ENCODE results near the gene SLC25A4. TPM values are rescaled to one million over a fixed set of nuclear protein-coding genes. Genes with fewer than 3 reads are reported as not detected.

The SLC25A4 gene
- total and polyA plus RNA-seq, 2 of the 13 experiments (the other 11 are each of a cell fraction or from before 2014, with no cell fraction given): 30.3 to 42.1 TPM

DNA sequence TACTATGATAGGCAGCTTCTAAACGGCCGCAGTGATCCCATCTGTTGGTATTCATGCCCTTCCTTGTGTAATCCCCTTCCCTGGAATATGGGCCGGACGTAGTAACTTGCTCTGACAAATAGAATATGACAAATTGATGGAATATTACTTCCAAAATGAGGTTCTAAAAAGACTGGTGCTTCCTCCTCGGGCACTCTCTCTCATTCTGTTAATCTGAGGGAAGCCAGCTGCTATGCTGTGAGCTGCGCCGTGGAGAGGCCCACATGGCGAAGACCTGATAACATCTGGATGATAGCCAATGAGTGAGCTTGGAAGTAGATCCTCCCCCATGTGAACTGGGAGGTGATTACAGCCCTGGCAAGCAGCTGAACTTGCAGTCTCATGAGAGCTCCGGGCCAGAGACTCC is 27.2 kb upstream of the SLC25A4 start (continued):
- TF ChIP-seq GABPB1 (CRISPR knock-in tag; IDR thresholded peaks at IDR 0.05): peak; percentile 29; the same call in 1 of the 2 replicates

GRCh38 chr4:185117300-185117934 is 25.6 kb upstream of the SLC25A4 start:
- Histone ChIP-seq H3K4me3 (replicated peaks in 1 of 3; ENCODE audit: insufficient read depth in 1 of 3, low read depth in 2 of 3, low read length in 3 of 3) (no peak overlapping the region), H3K36me3 (replicated peaks in 1 of 2; ENCODE audit: control insufficient read depth in 1 of 2, insufficient read depth in 2 of 2, low read length in 2 of 2) (no peaks in the 10 kb centered on the region), H3K27me3 (ENCODE audit: control insufficient read depth in 1 of 2, insufficient read depth in 2 of 2, low read length in 2 of 2) (peaks cover 0 to 11% of the 10 kb centered on the region in 2 experiments; a peak in 2 of 5 replicates), H3K4me1 (ENCODE audit: insufficient read depth, low read length) (peaks cover 8% of the 10 kb centered on the region; the same call in 1 of the 2 replicates), H2AFZ (ENCODE audit: low read length) (no peak overlapping the region), H3K27ac (ENCODE audit: extremely low read length, insufficient read depth, low read length) (no peak overlapping the region), H3K79me2 (ENCODE audit: insufficient read depth, low read length) (no peaks in the 10 kb centered on the region), H3K9me3 (ENCODE audit: low read length) (no peaks in the 10 kb centered on the region), H3K4me2 (ENCODE audit: low read depth, low read length) (no peak overlapping the region), H3K9ac (ENCODE audit: insufficient read depth, low read depth, low read length) (no peak overlapping the region), H4K20me1 (ENCODE audit: insufficient read depth, low read length) (no peaks in the 10 kb centered on the region)
- WGBS (ENCODE audit: low lambda C conversion rate): 74% methylated on average over 7 of the region's 7 CpGs
- TF ChIP-seq, protein P1, sequence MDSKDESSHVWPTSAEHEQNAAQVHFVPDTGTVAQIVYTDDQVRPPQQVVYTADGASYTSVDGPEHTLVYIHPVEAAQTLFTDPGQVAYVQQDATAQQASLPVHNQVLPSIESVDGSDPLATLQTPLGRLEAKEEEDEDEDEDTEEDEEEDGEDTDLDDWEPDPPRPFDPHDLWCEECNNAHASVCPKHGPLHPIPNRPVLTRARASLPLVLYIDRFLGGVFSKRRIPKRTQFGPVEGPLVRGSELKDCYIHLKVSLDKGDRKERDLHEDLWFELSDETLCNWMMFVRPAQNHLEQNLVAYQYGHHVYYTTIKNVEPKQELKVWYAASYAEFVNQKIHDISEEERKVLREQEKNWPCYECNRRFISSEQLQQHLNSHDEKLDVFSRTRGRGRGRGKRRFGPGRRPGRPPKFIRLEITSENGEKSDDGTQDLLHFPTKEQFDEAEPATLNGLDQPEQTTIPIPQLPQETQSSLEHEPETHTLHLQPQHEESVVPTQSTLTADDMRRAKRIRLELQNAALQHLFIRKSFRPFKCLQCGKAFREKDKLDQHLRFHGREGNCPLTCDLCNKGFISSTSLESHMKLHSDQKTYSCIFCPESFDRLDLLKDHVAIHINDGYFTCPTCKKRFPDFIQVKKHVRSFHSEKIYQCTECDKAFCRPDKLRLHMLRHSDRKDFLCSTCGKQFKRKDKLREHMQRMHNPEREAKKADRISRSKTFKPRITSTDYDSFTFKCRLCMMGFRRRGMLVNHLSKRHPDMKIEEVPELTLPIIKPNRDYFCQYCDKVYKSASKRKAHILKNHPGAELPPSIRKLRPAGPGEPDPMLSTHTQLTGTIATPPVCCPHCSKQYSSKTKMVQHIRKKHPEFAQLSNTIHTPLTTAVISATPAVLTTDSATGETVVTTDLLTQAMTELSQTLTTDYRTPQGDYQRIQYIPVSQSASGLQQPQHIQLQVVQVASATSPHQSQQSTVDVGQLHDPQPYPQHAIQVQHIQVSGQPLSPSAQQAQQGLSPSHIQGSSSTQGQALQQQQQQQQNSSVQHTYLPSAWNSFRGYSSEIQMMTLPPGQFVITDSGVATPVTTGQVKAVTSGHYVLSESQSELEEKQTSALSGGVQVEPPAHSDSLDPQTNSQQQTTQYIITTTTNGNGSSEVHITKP (CRISPR knock-in tag; IDR thresholded peaks at IDR 0.05; ENCODE audit: low read depth): no peak
- TF ChIP-seq PAF1 (CRISPR knock-in tag; IDR thresholded peaks at IDR 0.05): no peak
- no peak for TF ChIP-seq KAT2B (IDR thresholded peaks at IDR 0.05; ENCODE audit: borderline replicate concordance, low read depth, low read length)
- no peak for TF ChIP-seq ZNF512 (CRISPR knock-in tag; IDR thresholded peaks at IDR 0.05)
- no peak for TF ChIP-seq PTBP1 (IDR thresholded peaks at IDR 0.05; ENCODE audit: low read depth, low read length, poor library complexity, severe bottlenecking)
- TF ChIP-seq FOXA3 (CRISPR knock-in tag; IDR thresholded peaks at IDR 0.05): no peak
- TF ChIP-seq TBL1XR1 (IDR thresholded peaks at IDR 0.05; ENCODE audit: borderline replicate concordance, low read length, partially characterized antibody): no peak
- no peak for TF ChIP-seq FOXJ3 (CRISPR knock-in tag; IDR thresholded peaks at IDR 0.05; ENCODE audit: borderline replicate concordance)
- TF ChIP-seq MBNL3 (CRISPR knock-in tag; conservative IDR thresholded peaks at IDR 0.05): no peak
- no peak for TF ChIP-seq REST (IDR thresholded peaks at IDR 0.05; ENCODE audit: borderline replicate concordance in 1 of 2, low read depth in 1 of 2, low read length in 2 of 2)
- no peak for TF ChIP-seq ZNF724P (CRISPR knock-in tag; IDR thresholded peaks at IDR 0.05; ENCODE audit: borderline replicate concordance)
- no peak for TF ChIP-seq NFYB (CRISPR knock-in tag; IDR thresholded peaks at IDR 0.05)
- no peak for TF ChIP-seq ZNF564 (CRISPR knock-in tag; IDR thresholded peaks at IDR 0.05)
- FAIRE-seq (no peak), DNase-seq (ENCODE audit: low spot score) (no peak), ATAC-seq (no peak)
- in situ Hi-C loops (cut with HindIII; ENCODE audit: extremely low pct_ligation_motif_present, low pct_unique_long_range_greater_than_20kb) (no loop called here), intact Hi-C loops (cut with micrococcal nuclease; ENCODE audit: unreplicated experiment) (no loop called here)
- POLR2A ChIA-PET: no interaction called here
- BruUV-seq (replicated peaks): no TSS peak
- CTCF ChIA-PET (ENCODE audit: low intra/inter-chr PET ratio, low total read pairs): no interaction called here
